HG02798 (cell line): ENCODE data around the gene STOML2.

ENCODE experiments used
- ATAC-seq: cut with Tn5 transposase; IDR thresholded peaks from one replicate; pipeline ENCODE4 v1.9.1; 2021; ENCODE audit warnings: mild to moderate bottlenecking; ENCODE audit not compliant: unreplicated experiment, poor library complexity

The STOML2 gene

DNA sequence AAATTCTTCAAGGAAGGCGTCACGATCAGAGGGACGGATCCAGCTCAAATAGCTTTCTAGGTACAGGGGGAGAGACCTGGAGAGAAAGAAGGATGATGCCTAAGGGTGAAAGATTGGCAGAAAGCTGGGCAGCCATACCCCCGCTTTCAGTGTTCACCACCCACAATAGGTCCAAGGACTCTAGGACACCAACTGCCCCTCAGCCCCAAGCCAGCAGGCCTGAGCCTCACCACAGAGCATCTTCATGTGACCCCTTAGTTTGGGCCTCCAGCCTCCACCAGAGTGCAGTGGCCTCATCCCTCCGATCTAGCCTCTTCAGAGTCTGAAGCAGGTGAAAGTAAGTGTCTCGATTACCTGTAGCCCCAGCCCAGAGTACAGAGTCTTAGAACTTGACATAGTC lies 28.8 kb downstream of the STOML2 start:
- ATAC-seq: no peak

DNA sequence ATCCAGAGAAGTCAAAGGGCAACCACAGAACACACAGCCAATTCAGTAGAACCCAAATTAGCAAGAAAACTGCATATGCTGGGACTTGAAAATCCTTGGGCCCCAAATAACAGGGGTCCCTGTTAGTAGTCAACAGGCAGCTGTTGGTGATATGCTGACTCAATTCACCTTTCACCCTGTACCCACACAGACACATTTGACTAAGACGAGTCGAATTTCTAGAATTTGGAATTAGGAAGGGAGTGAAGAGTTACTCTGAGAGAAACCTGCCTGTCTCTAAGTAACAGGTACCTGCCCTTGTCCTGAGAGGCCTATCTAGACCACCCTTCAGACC lies 29.7 kb downstream of the STOML2 start:
- no peak for ATAC-seq

DNA sequence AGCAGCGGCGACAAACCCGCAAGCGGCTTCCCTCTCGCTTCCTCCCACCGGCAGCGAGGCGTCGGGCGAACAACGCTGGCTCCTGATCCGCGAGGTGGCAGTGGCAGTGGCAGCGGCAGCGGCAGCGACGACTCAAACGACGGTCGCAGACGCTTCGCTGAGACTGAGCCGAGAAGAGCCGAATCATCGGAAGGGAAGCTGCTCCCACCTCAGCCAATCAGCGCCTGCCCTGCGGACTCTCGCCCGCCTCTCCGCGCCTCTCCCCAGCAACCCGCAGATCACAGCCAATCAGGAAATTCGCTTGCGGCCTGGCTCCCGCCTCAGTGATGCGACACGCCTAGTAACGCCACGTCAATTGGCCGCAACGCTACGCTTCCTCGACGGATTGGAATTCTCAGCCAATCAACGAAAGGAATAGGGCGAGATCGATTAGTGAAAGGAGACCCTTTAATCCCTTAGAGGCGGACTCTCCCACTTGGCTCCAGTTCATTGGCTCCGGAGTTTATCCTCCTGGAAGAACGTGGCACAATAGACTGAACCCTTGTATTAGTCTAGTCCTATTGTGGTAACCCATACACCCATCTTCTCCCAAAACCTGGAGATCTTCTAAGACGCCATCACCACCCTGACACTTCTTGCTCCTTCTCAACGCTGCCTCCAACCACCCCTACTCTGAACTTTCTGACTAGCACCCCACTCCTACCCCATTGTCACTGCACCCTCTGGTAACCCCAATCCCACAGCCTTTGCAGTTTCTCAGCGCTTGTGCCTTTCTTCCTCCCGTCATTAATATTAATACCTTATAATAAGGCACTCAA lies 30.3 kb downstream of the STOML2 start, which contains the start of gene VCP:
VCP (minus strand) TSS at position 165 of the 818 bp plus-strand sequence. CDS start 272 bp downstream, outside the sequence.
- peak; percentile 92 for ATAC-seq

DNA sequence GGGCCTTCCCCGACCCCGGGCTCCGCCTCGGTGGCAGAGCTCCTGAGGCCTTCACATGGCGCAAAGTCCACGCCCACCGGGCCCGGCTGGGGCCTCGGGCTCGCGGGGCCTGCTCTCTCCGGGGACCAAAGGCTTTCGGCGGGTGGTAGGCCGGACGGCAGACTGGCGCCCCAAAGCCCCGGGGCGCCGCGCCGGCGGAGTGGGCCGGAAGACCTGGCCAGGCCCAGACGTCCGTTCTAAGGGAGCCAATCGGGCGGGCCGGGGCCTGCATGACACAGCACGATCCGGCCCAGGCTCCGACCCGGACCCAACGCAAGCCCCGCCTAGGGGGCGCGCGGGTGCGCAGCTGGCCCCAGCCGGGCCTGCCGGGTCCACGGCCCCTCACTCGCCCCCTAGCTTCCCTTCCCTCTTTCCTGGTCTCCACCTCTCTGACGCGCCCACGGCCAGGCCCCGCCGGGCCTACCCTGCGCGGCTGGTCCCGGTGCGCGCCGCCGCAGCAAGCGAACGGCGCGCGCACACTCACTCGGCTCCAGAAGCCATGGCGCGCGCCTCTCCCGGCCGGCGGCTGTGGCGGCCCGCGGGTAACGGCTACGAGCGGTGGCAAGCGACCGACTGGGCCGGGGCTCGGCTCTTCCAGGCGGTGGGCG lies 31.0 kb downstream of the STOML2 start:
- peak; percentile 55 for ATAC-seq

DNA sequence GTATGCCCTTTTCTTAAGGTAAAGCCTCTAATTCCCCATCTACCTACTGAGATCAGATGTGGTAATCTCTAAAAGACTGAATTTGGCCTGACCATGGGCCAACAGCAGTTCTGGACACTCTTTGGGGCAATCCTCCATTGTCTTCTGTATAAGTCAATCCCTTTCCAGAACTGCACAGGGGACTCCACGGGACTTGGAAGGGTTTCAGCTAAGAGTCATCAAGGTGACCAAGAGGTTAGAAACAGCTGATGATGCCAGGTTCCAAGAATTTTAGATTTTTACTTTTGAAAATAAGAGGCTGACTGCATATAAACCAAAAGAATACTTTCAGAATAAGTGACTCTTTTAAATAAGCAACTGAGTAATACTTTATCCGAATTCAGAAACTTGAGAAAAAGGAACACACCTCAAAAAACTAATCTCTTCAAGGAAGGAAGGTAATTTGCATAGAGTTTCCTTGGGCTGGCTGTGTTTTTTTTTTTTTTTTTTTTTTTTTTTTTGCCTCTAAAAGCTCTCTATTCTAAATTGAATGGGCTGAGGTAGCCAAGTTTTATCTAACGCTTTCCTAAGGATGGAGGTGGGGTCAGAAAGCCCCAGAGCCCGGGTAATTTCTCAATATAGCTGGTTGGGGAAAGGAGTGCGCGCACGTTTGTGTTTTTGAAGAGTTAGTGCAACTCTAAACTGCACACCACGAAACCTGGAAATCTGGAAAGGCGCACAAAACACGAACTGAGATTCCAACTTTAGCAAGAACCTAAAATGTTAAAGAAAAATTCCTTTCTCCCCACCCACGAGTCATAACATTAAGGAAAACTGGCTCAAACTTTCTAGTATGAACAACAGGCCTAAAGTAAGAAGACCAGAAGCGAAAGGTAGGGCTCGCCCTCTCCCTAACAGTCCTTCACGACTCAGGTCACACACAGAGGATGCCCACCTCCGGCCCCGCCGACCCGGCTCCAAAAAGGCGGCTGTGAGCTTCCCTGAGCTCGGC lies 31.8 kb downstream of the STOML2 start:
- ATAC-seq: no peak

DNA sequence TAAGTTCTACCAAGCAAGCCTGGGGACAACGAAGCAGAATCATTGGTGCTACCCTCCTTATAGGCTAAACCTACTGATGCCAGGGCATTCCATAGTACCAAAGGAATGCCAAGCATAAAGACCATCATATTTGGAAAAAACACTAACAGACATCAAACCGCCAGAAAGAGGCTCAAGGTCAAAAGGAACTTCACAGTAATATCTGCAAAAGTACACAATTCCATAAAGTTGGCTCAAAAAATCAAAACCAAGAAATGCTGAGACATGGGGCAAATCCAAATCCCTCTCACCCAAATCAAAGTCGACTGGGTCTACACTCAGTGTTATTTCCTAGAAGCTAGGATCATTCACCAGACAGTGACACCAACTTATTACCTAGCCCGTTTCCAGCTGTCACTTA lies 33.9 kb downstream of the STOML2 start:
- ATAC-seq: no peak

DNA sequence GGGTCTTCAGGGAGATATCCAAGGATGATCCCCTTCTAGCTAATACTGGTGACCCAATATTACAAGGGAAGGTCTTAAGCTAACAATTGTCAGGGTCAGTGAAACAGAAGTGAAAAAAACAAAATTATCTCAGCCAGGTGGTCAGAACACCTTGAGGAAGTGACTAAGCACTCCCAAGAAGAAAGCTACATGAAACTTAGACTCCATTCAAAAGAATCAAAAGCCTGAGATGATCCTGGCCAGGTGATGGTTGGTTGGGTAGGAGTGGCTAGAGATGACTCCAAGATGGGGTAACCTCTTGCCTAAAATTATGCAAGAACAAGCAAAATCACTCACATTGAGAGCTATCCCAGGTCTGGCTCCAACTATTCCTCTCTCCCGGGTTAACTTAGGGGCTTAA lies 35.9 kb downstream of the STOML2 start:
- ATAC-seq: no peak

DNA sequence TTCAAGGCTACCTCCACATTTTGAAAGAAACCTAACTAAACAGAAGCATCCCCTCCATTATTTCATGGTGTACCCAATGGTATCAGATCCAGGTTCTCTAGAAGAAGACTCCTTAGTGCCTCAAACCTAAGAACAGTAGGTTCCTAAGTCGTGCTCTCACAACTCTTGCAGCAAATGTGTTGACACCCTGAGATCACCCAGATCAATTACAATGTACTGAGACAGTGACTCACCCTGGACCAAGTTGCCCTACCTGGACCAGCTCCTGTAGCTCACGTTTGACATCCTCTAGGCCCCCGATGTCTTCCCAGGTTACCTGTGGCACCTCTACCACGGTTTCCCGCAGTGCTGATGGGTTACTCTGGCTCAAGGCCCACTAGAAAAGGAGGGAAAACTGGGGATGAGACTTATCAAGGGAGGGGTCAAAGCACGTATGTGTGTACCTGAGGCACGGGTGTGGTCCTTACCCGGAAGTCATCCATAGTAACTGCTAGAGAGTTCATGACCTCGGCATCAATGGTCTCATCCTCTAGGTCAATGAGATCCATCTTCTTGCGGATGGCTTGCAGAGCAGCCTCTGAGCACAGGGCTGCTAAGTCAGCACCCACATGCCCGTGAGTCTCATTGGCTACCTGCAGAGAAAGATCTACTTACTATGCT lies 42.3 kb downstream of the STOML2 start:
- no peak for ATAC-seq

DNA sequence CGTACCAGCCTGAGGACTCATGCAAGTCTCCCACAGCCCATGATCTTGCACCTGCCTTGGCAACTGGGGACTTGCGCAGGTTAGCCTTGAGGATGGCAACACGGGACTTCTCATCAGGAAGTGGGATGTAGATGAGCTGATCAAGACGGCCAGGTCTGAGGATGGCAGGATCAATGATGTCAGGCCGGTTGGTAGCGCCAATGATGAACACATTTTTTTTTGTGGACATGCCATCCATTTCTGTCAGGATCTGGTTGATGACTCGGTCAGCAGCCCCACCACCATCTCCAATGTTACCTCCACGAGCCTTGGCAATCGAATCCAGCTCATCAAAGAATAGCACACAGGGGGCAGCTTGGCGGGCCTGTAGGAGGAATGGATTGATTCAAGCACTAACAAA lies 43.5 kb downstream of the STOML2 start:
- ATAC-seq: no peak

DNA sequence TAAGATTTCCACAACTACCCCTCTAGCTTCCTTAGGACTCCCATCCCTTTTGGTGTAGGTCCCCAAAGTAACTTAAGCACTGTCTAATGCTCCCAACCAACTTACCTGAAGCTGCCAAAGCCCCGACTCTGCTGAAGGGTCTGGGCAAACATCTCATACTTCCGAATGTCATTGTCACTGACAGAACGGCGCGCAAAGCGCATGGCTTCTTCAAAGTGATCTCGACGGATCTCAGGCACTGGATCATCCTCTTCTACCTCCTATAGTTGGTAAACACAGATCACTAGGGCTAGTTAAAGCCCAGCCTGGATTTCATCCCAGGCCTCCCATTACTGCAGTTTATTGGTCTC lies 45.7 kb downstream of the STOML2 start:
- ATAC-seq: no peak

DNA sequence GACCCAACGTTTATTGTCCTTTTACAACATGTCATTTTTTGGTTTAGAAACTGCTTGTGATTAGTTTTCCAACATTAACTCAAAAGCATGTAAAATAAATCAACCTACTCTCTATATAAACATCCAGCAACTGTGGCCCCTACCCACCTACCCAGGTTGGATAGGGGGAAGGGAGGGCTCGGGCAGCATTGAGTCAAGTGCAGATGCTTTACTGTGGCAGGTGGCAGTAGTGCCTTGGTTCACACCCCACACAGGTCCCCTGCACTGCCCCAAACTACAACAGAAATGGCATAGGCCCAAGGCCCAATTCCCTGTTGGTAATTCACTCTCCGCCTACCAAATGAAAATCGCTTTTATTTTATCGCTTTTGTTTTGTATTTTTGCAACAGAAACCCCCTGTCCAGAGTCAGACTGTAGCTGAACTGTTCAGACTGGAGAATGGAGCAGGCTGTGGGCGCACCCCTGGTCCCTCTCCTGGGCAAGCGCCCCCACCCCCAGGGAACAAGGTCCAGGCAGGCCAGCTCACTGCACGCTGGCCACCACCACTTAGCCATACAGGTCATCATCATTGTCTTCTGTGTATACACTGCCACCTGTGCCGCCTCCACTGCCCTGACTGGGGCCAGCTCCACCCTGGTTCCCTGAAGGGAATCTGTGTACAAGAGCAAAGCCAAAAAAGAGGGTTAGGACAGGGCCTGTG lies 46.2 kb downstream of the STOML2 start:
- ATAC-seq: no peak

DNA sequence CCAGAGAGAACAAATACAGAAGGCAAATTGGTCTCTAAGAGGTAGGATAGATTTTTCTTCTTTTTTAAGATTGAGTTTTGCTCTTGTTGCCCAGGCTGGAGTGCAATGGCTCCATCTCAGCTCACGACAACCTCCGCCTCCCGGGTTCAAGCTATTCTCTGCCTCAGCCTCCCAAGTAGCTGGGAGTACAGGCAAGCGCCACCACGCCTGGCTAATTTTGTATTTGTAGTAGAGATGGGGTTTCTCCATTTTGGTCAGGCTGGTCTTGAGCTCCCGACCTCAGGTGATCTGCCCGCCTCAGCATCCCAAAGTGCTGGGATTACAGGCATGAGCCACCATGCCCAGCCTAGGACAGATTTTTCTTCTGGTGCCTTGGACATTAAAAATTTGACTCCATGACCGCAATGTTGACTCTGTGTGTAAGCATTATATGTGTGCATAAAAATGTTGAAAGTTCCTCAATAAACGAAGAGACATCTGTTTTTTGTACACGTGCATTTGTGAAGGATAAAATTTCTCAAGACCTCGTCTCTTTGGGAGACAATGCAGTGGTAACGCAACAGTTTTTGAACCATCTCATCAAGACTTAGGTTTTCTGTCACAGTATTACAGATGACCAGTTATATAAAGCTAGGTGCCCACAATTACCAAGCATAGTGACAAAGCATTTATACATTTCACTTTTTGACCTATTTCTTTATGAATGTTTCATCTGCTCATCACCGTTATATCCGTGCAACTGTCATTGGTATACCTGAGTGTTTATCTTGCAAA lies 47.9 kb downstream of the STOML2 start:
- no peak for ATAC-seq

DNA sequence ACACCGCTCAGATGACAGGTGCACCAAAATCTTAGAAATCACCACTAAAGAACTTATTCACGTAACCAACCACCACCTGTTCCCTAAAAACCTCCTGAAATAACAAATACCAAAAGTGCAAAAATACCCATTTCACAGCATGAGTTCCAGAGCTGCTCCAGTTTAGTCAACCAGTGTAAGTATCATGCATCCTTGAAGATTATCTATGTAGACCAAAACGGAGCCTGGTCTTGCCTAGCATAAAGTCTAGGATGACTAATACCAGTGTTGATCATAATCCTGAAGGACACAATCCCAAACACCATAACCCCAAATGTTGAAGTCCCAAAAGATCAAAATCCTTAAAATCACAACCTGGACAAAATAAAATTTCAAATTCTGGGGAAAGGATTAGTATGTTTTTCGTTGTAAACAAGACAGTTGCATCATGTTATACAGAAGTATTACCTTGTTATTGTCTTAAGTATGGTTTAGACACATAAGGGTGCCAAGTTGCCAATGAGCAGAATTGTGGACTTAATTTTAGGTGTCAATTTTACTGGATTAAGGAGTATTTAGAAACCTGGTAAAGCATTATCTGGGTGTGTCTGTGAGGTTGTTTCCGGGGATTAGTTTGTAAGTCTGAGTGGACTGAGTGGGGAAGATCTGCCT lies 48.6 kb downstream of the STOML2 start:
- no peak for ATAC-seq

DNA sequence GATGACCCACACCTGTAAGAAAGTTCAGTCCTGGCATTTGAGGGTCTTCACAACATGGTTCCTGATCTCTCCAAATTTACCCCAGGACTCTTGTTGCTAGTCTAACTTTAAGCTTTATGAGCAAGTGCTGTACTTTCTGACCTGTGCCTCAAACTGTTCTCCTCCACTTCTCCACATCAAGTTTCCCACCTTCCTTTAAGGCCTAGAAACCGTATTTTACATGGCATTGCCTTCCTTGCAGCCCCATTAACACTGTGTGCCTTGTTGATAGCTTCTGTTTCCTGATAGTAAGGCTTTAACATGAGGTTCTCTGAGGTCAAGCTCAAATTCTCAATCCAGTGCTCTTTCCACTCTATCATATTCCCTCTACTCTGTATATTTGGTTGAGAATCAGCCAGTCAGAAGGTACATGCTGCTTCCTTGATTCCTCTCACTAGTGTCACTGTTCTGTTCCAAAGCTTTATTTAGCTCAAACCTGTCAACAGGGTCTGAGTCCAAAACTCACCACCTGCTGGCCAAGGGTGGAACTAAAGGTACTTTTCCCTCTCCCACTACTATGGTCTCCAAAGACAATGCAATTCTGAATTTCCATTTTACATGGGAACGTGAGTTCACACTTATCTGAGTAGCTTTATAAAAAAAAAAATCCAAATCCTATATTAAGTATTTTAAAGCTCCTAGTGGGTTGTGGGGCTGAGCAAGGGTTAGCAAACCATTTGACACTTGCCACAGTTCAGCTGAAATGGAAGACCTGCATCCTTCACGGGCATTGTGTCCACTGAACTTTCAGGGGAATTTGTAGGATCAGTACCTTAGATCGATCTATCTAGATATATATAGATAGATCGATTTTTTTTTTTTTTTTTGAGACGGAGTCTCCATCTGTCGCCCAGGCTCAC lies 51.6 kb downstream of the STOML2 start:
- no peak for ATAC-seq
